ENCODE data around the gene ZBTB2.

DNA sequence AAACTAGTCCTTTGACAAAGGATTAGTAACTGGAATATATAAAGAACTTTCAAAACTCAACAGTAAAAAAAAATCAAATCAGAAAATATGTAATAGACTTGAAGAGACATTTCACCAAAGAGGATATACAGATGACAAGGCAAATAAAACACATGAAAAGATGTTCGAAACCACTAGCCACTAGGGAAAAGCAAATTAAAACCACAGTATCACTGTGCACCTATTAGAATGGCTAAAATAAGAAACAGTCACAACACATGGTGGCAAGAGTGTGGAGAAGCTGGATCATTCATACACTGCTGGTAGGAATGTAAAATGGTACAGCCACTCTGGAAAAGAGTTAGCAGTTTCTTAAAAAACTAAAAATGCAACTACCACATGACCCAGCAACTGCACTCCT is 14.9 kb downstream of the ZBTB2 start:
- TF ChIP-seq, protein P1, sequence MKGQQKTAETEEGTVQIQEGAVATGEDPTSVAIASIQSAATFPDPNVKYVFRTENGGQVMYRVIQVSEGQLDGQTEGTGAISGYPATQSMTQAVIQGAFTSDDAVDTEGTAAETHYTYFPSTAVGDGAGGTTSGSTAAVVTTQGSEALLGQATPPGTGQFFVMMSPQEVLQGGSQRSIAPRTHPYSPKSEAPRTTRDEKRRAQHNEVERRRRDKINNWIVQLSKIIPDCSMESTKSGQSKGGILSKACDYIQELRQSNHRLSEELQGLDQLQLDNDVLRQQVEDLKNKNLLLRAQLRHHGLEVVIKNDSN (CRISPR knock-in tag; IDR thresholded peaks at IDR 0.05) = no peak
- no peak for TF ChIP-seq ETV6 (CRISPR knock-in tag; IDR thresholded peaks at IDR 0.05)
- no peak for TF ChIP-seq CTCF (IDR thresholded peaks at IDR 0.05)
- TF ChIP-seq JUN (CRISPR knock-in tag; IDR thresholded peaks at IDR 0.05) = no peak
- TF ChIP-seq MXD4 (CRISPR knock-in tag; IDR thresholded peaks at IDR 0.05; ENCODE audit: borderline replicate concordance) = no peak
- no peak for TF ChIP-seq SP1 (CRISPR knock-in tag; conservative IDR thresholded peaks at IDR 0.05)
- TF ChIP-seq AFF4 (CRISPR knock-in tag; IDR thresholded peaks at IDR 0.05; ENCODE audit: borderline replicate concordance) = no peak
- TF ChIP-seq ZNF138 (CRISPR knock-in tag; conservative IDR thresholded peaks at IDR 0.05) = no peak
- TF ChIP-seq NFYB (CRISPR knock-in tag; conservative IDR thresholded peaks at IDR 0.05; ENCODE audit: low read depth) = no peak
